Measurements from ENCODE around the gene FBXL5. TPM values are rescaled to one million over a fixed set of nuclear protein-coding genes. Genes with fewer than 3 reads are reported as not detected.
"Not testable (repeated sequence)": the region's sequence is repeated elsewhere in the genome, so short reads cannot be mapped to it uniquely, and the experiment has no call there.

FBXL5 gene
- total RNA-seq, 1 donor from 2014 or later: 146 TPM

DNA sequence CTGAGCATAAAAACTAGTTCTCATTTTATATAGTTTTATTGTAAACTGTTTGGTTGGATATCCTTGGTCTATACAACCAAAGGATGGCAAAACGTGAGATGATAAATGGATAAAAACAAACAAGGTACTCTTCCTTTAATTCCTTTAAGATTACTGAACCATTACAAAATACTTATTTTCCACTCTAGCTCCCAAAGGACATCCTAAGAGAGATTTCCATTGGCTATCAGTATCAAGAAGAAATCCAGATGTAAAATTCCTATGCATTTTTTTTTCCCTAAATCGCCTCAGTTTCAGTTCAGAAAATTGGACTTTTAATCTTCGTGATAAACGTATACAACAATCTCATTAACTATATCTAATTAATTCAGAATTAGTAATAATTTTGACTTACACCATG is 2.3 kb downstream of the FBXL5 start:
- no peak for DNase-seq (ENCODE audit: low read depth)

DNA sequence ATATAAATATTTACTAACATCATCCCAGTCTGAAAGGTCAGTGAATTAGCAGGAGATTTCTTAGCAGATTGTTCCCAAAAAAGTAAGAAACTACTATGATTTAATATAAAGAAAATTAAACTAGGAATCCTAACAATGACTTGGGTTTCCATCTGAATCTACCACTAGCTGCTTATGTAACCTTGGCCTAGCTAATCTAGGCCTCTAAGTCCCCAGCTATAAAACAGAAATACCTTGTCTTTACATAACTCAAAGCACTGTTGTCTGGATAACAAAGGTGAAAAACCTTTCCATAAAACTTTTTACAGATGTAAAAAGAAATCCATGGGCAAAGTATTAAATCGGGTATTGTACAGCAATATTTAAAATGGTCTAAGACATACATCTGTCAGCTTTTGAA is 3.0 kb downstream of the FBXL5 start:
- DNase-seq (ENCODE audit: low read depth): no peak

DNA sequence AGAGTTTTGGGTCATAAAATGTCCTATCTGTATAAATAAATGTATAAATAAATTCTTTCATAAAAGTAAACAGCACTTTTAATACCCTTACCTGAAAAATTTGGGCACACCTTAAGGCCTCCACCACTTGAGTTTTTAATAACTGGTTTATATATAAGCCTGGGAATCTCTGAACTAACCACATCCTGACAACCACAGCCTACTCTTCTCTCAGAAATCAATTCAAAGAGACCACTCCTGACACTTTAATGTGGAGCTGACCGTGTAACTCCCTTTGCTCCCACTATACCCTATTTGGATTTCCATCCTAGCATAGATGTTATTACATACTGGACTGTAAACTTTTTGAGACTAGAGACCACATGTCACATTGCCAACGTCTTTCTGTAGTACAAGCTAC is 3.5 kb downstream of the FBXL5 start:
- DNase-seq (ENCODE audit: low read depth): no peak

DNA sequence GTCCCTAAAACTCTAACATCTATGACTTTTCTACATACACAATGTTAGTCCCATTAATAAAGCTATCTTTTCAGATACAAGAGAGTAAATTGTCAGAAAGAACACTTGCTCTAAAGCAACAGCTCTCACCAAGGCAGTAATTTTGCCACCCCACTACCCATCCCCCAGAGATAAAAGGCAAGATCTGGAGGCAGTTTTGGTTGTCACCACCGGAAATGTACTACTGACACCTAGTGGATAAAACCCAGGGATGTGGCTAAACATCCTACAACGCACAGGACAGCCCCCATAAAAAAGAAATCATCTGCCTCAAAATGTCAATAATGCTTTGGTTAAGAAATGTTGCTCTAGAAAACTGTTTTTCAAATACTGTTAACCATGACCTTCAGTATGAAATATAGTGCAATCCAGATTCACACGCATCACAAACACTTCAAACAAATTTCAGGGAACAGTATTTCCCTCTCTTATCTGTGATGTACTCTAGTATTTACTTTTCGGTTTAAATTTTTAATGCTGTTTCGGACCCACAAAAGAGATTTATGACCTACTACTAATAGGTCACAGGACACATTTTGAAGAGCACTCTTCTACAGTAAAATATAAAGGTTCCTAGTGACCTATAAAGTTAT is 5.1 kb downstream of the FBXL5 start:
- DNase-seq (ENCODE audit: low read depth): peak; percentile 67

DNA sequence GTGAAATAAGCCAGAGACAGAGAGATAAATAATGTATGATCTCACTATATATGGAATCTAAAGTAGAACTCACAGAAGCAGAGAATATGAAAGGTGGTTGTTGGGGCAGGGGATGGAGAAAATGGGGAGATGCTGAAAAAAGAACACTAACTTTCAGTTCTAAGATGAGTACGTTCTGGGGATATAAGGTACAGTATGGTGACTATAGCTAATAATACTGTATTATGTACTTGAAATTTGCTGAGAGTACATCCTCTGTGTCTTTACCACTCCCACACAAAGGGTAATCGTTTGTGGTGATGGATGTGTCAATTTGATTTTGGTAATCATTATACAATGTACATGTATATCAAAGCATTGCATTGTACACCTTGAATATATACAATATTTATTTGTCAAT is 6.6 kb downstream of the FBXL5 start:
- no peak for DNase-seq (ENCODE audit: low read depth)

DNA sequence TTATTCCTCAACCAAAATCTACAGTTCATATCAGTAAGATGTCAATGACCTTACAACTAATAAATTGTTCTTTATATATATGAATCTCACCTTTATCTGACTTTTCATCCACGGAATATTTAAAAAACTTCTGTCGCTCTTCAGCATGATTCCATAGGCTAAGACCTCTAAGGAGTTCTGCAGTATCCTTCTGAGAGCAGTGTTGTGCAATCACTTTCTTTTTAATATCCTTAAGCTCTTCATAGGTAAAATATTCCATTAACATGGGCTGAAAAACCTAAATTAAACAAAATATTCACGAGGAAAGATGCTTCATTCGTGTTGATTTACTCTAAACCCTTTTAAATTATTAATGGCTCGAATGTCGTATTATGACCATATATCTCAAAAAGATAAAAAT is 16.7 kb downstream of the FBXL5 start:
- DNase-seq (ENCODE audit: low read depth): no peak

DNA sequence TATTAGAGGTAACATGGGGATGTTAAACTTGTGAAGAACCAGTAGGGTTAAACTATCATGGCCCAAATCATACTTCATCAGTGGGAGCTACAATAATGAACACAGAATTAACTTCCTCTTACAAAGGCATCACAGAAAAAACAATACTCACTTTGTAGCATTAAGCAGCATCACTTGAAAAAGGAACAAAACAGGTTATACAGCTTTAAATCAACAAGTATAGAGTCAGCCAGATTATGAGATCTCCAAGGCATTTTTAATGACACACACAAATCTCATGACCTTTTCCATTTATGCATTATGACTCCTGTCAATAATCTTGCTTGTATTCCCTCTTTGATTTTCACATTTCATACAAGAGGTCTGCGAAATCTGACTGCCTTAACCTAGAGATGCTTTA is 18.3 kb downstream of the FBXL5 start:
- no peak for DNase-seq (ENCODE audit: low read depth)

DNA sequence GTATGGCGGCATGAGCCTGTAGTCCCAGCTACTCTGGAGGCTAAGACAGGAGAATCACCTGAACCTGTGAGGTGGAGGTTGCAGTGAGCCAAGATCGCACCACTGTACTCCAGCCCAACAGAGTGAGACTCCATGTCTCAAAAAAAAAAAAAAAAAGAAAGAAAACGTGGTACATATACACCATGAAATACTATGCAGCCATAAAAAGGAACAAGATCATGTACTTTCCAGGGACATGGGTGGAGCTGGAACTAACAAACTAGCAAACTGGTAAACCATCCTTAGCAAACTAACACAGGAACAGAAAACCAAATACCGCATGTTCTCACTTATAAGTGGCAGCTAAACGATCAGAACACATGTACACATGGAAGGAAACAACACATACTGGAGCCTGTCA is 37.8 kb downstream of the FBXL5 start:
- not testable (repeated sequence) for DNase-seq (ENCODE audit: low read depth)

DNA sequence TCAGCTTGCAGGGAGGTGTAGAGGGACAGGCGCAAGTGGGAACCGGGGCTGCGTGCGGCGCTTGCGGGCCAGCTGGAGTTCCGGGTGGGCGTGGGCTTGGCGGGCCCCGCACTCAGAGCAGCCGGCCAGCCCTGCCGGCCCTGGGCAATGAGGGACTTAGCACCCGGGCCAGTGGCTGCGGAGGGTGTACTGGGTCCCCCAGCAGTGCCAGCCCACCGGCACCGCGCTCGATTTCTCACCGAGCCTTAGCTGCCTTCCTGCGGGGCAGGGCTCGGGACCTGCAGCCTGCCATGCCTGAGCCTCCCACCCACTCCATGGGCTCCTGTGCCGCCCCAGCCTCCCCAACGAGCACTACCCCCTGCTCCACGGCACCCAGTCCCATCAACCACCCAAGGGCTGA is 40.3 kb downstream of the FBXL5 start:
- DNase-seq (ENCODE audit: low read depth): not testable (repeated sequence)

DNA sequence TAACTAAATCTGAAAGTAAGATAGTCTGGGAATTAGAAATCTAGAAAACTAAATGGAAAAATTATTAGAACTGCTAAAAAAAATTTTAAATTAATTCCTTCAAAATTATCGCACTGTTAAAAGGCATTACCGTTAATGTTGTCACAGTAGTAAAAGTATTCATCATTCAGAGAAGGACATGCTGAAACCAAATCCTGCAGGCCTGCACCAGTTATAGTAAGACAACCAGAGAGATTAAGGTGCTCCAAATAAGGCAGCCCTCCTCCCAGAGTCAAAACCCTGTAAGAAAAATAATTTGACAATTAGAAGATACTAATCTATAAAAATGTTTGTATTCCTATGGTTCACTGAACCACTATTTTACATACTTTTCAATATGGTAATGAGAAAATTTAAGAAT is 43.0 kb downstream of the FBXL5 start:
- DNase-seq (ENCODE audit: low read depth): peak; percentile 11

DNA sequence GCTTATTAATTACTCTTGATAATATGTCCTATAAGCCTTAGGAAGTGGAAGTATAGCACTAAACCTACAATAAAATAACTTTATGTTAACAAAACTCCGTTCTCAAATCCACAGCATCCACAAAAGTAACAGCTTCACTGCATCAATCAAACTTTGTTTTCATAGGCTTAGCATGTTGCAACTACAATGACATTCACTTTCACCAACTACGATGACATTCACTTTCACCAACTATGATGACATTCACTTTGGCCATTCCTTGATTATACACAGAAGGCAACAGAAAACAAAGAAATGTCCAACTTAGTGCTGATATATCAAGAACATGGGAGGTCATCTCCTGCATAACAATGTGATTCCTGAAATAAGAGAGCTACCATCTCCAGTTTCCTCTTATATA is 44.3 kb downstream of the FBXL5 start:
- no peak for DNase-seq (ENCODE audit: low read depth)

DNA sequence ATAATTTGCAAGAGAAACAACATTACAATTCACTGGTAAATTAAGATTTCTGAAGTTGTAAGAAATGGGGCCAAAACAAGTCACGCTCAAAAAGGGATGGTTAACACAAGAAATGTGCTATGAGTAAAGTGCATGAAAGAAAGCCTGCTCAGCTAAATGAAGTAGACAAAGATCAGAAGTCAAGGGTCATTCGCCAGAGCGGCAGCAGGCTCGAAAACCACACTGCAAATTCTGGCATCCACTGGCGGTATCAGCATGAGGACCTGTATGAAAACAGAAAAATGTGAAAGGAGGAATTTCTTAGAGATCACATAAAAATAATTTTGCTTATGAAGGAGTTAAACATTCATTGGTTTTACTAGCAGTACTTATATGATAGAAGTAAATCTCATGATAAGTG is 49.6 kb downstream of the FBXL5 start:
- no peak for DNase-seq (ENCODE audit: low read depth)

DNA sequence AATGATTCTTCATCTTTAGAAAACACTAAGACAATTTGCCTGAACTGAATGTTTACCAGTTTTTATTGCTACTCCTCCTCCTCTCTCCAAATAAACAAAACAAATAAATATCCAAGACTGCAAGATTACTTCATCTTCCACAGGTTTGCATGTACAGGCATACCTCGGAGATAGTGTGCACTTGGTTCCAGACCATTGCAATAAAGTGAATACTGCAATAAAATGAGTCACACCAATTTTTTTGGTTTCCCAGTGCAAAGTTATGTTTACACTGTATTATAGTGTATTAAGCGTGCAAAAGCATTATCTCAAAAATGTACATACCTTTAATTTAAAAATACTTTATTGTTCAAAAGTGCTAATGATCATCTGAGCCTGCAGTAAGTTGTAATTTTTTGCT is 53.3 kb downstream of the FBXL5 start:
- no peak for DNase-seq (ENCODE audit: low read depth)

DNA sequence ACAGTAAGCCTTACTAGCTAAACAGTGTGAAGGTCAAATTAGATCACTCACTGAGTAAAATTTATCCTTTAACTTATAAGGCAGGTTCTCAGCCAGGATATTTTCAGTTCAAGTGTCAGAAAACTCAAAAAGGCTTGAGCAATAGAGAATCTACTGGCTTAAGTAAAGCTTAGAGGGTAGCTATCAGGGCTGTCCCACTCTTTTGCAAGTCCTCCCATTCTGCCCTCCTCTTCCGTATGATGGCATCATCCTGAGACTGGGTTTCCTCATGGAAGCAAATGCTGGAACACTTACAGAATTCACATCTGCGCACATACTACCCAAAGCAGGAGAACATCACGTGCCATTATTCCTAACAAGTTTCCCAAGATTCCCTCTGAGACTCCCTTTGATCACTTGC is 55.0 kb downstream of the FBXL5 start:
- no peak for DNase-seq (ENCODE audit: low read depth)

DNA sequence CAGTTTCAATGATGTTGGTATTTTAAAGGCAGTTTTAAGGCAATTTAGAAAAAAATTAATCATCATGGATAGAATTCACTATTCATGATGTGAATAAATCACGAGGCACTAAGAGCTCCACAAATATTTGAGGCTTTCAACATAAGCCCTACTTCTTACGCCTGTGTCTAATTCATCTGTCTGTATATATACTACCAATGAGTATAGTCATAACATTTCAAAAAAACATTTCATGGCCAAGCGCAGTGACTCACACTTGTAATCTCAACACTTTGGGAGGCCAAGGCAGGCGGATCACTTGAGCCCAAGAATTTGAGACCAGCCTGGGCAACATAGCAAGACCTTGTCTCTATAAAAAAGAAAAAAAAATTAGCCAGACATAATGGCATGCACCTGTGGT is 56.5 kb downstream of the FBXL5 start:
- DNase-seq (ENCODE audit: low read depth): no peak

DNA sequence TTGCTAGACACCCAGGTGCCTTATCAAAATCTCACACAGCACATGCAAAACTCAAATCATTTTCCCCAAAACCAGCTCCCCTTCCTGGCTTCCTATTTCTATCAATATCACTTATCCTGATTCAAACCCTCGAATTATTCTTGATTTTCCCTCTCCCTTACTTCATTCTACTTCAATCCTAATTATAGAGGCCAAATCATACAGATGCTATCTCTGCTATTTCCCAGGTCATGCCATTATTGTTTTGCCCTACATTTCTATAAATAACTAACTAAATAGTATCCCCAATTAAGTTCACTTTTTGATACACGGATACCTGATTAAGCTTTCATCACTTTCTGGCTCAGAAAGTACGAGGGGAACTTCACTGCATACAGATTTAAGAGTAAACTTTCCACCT is 62.4 kb downstream of the FBXL5 start:
- no peak for DNase-seq (ENCODE audit: low read depth)

DNA sequence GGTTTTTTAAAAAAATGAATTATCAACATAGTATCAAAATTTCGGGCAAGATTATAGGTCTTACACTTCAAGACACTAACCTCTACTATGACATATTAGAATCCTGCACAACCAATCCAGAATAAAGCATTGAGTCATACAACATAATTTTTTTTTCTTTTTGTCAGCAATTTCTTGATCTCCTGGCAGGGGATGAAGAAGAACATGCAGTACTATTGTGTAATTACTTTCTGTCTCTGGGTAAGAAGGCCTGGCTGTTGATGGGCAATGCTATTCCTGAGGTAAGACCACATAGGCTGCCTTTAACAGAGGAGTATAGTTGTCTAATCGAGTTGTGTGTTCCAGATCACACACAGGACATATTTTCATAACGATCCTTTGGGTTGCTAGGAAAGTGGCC is 67.5 kb downstream of the FBXL5 start:
- no peak for DNase-seq (ENCODE audit: low read depth)

DNA sequence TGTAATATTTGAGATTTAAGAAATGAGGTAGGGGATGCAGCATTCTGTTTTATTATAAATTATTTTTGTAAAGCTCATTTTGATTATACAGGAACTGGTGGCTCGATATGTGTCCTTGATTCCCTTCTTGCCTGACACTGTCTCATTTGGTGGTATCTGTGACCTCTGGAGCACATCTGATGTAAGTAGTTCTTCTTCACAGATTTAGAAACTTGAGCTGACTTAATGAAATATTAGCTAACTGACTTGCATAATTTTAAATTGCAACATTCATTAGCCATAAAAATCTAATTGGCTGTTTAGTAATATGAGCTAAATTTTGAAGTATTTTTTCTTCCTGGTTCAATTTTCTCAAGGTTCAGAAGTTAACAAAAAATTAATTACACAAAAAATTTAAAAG is 69.1 kb downstream of the FBXL5 start:
- DNase-seq (ENCODE audit: low read depth): no peak

DNA sequence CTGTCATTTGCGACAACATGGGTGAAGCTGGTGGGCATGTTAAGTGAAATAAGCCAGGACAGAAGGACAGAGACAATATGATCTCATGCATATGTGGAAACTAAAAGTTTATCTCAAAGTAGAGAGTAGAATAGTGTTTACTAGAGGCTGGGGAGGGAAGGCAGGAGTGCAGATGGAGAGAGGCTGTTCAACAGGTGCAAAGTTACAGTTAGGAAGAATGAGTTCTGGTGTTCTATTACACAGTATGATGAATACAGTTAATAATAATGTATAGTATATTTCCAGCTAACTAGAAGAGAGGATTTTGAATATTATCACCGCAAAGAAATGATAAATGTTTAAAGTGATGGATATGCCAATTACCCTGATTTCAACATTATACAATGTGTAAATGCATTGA is 69.8 kb downstream of the FBXL5 start:
- DNase-seq (ENCODE audit: low read depth): peak; percentile 38

DNA sequence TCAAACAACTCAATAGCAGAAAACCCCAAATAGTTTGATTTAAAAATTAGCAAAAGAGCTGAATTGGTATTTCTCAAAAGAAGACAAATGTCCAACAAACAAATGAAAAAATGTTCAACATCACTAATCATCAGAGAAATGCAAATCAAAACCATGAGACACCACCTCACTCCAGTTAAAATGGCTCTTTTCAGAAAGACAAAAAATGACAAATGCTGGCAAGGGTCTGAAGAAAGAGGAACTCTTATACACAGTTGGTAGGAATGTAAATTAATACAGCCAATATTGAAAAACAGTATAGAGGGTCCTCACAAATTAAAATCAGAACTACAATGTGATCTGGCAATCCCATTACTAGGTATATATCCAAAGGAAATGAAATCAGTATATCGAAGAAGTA is 70.4 kb downstream of the FBXL5 start:
- no peak for DNase-seq (ENCODE audit: low read depth)

DNA sequence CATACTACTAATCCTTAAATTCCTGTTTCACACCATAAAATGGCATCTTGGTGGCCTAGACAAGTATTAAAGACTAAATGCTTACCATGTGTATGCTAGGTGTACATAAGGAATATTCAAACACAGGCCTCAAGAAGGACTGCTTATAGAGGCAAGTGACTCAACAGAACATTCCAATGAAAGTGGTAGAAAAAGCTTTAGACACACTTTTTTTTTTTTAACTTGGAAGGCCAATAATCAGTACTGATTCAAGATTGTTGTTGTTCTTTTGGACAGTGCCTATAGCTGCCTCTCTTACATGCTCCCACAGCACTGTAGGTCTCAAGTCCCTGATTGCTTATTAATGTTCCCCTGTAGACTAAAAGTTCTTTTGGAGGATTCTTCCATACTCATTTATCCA is 77.6 kb downstream of the FBXL5 start:
- no peak for DNase-seq (ENCODE audit: low read depth)

DNA sequence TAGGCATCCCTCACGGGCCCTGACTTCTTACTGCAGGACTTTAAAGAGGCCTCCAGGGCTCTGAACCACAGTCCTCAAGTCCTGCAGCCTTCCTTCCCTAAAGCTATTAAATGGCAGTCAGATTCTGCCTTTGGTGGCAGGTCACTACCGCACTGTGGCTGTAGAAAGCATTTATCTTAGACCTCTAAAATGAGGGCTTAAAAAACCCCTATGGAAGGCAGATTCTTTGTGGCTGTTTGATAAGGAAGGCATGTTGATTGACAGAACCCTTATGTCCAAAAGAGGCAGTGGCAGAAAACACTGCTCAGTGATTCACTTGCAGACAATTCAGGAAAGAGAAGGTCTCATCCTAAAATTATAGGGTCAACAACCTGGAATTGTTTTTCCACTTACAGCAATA is 79.2 kb downstream of the FBXL5 start:
- peak; percentile 39 for DNase-seq (ENCODE audit: low read depth)

DNA sequence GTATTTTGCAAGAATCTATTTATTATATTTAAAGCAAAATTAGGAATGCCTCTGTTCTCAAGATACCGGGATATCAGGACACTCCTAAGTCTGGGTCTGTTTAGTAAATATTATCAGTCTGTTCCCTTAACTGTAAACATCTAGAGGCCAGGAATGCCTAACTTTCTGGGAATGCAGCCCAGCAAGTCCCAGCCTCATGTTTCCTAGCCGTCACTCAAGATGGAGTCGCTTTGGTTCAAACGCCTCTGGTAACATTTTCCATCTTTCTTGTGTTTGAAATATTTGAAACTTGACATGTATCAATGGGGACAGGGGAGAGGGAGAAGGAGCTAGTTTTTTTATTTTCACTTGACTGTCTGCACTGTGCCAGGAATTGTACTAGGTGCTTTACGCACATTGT is 85.4 kb downstream of the FBXL5 start:
- DNase-seq (ENCODE audit: low read depth): no peak

DNA sequence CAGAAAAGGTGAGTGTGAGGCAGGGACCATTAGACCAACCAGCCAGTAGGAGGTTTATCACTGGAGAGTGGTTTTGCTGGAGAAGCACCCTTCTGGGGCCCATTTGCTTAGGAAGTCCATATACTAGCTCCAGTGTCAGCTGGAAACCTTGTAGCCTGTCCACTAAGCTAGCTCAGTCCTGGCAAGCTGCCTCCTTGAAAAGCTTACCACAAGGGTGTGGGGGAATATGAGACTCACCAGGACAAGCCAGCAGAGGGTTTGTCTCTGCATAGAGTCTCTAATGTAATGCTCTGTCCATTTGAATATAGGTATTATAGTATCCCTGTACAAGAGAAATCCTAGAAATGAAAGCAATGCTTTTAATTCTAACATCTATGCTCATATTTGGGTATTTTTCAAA is 86.3 kb downstream of the FBXL5 start:
- DNase-seq (ENCODE audit: low read depth): peak; percentile 87

All from myocyte (in vitro differentiated cells).